Measurements from ENCODE around the gene KRT76. TPM values are rescaled to one million over a fixed set of nuclear protein-coding genes. Genes with fewer than 3 reads are reported as not detected.
"Not testable (repeated sequence)": the region's sequence is repeated elsewhere in the genome, so short reads cannot be mapped to it uniquely, and the experiment has no call there.

Gene KRT76
- total RNA-seq, 1 experiment from 2014 or later: not detected

DNA sequence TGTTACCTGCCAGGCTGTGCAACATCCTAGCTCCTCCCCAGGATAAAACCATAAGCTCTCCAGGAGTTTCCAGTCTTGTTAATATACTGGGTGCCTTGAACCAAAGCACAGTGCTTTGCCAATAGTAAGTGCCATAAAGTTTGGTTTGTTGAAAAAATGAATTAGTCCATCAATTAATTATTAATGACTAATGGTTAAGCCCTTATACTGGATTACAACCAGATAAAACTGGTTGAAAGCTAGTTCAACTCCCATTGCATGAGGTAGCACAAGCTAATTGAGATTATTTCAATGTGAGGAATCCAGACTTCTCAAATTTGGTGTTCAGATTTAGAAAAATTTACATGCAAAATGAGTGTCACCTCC lies 20.4 kb upstream of the KRT76 start:
- no peak for DNase-seq (ENCODE audit: low spot score)

DNA sequence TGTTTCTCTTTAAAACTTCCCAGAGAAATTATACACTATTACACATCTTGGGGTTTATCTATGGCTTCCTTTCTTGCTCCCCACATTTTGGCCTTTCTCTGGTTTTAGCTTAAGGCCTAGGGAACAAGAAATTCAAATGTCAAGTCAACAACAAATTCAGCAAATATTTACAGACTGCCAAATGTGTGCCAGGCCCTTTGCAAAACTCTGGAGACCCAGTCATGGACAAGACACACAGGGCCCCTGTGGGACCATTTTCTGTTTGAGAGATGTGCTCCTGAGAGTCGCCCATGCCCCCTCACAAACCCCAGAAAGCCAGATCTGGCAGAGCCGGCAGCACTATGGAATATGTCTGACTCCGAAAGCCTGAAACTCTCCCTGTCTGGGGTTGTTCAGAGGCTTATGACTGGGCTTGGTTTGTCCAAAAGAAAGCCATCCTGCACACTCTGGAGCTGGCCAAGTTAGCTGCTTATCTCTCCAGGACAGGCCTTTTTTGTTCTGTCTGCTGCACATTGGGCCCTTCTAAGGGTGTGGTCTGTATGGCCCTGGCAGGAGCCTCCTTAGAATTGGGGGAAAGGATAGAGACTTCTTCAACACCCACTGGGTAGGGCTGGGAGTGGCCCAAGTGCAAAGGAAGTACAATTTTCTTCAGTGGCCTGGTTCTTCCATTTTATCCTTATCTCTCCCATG lies 19.8 kb upstream of the KRT76 start:
- no peak for DNase-seq (ENCODE audit: low spot score)

DNA sequence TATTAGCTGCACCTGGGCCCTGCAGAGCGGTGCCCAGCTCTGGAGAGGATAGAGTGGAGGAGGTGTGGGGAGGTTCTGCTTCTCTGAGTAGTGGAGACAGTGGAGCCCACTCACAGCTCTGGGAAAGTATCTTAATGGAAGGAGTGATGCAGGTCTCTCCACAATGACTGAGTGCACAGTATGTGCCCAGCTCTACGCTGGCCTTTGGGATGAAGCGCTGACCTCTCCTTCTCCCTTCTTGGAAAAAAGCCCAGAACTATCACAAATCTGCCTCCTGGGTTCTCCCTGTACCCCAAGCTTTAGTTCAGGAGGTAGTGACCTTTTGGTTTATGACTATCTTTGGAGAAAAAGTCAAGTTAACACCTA lies 19.3 kb upstream of the KRT76 start:
- DNase-seq (ENCODE audit: low spot score): no peak

DNA sequence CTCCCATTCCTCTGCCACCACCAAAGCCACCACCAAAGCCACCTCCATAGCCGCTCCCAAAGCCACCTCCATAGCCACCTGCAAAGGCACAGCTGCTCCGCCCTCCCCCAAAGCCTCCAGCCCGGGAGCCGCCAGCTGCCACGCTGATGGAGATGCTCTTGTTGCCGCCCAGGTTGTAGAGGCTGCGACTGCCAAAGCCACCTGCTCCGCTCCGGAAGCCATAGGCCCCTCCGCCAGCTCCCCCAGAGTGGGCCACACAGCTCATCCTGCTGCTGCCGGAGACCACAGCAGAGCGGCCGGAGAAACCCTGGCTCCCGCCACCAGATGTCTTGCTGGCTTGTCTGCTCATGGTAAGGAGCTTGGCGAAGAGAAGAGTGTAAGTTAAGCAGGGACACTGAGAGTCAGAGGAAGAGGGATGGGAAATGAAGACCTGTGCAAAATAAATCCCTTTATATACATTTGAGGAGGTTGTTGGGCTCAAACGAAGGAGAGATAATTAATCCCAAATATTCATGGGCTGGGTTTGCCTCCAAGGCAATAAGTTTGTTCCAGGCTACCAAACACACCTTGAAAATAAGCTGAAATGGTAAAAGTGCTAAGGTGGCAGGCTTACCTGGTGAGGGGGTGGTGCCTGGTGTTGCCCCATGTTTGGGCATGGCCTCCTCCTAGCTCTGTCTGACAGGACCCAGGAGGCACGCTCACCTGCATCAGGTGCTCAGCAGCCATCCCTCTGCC lies 18.7 kb upstream of the KRT76 start, which contains the start of gene KRT3:
Gene KRT3 (minus strand): TSS at position 424 of the 735 bp plus-strand sequence. CDS start 75 bp downstream, at position 349.
- DNase-seq (ENCODE audit: low spot score): no peak

DNA sequence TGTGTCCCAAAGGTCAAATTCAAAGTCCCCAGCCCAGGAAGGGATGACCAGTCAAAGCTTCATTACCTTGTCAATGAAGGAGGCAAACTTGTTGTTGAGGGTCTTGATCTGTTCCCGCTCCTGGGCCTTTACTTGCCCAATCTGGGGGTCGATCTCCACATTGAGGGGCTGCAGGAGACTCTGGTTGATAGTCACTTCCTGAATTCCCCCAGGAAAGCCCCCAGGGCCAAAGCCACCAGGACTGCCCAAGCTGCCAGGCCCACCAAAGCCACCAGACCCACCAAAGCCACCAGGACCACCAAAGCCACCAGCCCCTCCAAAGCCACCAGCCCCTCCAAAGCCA lies 18.2 kb upstream of the KRT76 start:
- DNase-seq (ENCODE audit: low spot score): not testable (repeated sequence)

DNA sequence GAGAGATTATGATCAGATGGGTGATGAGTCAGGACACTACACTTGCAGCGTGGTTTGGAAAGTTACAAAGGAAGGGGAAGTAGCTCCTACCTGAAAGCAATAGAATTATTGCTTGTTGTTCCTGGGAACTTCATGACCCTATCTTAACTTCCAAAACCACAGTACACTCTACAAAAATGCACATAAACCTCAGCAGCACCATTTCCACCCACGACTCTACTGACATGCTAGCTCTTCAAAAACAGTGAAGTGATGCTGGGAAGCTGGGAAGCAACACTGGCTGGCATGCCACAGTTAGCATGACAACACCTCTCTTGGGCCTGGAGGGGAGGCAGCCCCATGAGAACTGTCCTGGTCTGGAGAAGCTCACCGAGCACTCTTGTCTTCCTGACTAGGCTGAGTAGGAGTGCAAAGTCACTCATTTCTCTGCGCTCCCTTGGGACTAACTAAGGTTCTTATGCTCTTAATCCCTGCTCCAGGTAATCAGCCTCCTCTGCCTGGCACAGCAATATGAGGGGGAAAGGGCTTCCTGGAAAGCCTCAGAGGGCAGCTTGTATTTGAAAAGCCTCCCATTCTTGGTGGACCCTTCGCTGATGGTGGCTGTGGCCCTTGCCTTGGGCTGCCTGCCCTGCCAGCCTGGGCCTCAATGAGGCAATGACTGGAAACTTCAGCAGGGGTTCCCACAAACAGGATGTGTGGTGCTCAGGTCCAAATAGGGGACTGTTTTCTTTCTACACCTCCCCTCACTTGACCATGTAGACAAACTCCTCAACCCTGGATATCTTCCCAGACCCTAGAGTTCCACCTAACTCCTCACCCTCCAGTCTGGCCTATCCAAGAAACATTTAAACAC lies 17.6 kb upstream of the KRT76 start:
- DNase-seq (ENCODE audit: low spot score): no peak

DNA sequence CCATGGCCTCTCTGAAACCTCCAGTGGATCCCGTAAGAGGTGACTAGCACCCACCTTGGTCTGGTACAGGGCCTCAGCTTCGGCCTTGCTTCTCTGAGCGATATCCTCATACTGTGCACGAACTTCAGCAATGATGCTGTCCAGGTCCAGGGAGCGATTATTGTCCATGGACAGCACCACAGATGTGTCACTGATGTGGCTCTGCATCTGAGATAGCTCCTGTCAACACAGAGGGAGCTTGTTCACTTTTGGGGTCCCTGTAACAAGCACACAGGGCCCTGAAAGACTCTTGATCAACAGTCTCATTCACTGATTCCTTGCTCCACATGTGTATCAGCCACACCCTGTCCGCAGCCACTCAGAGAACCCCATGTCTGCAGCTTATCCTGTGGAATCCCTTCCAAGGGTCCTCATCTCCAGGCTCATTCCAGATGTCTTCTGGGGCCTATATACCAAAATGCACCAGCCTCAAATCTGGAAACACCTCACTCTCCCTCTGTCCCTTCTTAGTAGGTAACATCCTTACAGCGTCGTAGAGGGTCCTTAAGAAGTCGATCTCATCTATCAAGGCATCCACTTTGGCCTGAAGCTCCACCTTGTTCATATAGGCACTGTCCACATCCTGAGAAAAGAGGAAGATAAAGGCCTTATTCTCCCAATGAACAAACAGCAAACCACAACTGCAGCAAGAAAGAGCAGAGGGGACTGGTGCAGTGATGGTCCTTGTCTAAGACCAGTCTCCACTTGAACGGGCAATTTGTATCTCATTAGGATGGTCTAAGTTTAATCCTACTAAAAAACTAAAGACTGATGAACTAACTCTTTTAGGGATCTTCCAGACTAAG lies 15.3 kb upstream of the KRT76 start:
- no peak for DNase-seq (ENCODE audit: low spot score)

DNA sequence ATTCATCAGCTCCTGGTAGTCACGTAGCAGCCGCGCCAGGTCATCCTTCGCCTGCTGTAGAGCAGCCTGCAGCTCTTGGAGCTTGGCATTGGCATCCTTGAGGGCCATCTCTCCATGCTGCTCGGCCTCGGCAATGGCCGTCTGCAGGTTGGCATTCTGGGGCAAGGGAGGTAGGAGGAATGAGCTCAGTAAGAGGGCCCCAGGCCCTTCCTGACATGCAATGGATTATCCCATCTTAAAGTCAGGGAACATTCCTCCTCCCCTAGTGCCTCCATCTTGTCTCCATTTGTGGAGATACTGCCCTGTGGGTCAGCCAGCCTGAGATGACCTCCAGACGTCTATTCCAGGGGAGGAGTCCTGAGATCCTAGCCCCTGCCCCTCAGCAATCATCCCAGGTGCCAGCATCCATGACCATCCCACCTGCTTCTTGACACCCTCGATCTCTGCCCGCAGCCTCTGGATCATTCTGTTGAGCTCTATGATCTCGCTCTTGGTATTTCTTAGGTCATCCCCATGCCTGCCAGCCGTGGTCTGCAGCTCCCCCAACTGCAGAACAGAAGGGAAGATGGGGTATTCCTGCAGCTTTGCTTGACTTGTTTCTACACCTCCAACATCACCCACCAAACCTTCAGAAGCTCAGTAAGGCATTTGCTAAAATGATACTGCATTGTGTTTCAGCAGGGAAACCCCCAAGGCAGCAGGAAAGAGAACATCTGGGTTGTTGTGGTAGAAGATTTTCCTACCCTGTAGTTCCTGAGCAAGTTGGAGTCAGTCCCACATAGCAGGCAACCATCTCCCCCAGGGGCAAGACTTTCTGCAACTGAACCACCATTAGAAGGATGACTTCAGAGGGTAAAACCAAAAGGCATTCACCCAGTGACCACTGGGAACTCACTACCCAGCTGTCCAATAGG lies 14.4 kb upstream of the KRT76 start:
- DNase-seq (ENCODE audit: low spot score): no peak

DNA sequence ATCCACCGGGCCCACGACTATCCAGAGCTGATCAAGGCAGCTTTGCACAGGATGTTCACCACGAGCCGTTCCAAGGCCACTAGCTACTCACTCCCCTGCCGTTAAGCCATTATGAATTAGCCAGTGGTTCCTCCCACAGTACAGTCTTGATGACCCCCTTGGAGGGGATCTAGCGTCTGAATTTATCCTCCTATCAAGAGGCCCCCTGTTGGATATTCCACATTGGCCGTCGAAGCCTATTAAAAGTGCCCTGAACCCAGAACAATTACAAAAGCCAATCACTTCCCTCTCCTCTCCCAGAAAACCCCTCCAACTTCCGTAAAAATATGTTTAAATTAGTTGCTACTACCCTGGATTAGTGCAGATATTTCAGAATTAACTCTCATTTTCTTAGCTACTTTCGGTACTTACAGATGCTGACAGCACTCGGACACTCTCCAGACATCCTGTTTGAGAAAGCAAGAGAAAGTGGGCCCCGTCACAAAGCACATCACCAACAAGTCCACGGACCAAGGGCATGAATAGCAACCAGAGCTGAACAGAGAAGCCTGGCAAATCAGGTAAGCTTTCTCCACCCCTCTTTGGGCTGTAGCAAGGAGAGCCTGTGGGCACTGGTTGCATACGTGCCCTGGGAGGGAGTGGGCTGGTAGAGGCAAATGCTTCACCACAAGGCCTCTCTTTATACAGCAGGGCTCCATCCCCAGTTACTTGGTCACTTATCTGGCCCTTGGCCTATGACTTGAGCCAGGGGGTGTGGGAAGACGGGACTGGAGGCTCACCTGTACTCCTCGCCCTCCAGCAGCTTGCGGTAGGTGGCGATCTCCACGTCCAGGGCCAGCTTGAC lies 13.5 kb upstream of the KRT76 start:
- no peak for DNase-seq (ENCODE audit: low spot score)

DNA sequence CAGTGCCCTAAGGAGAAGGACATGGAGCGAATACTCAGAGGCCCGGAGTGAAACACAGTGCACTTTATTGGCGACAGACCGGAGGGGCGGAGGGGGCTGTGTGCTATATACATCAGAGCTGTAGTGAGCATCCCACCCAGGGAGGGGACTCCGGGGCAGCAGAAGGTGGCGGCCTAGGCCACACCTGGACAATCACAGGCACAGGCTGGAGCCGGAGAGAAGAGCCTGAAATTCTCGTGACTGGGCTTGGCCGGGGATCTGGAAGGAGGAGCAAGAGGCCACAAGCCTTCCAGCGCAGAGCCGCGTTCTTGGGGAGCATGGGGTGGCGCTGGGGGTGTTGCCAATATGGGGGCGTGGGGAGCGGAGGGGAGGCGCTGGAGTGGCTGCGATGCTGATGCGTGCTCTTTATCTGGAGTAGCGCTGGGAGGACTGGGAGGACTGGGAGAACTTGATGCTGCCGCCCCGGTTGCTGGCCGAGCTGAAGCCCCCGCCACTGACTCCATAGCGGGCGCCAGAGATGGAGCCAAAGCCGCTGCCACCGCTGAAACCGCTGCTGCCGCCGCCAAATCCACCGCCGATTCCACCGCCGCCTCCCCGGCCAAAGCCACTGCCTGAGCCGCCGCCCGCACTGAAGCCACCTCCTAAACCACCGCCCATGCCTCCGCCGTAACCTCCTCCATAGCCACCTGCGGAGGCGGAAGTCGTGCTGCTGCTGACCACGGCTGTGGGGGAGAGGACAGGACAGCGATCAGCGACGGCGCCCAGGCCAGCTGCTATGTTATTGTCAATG lies 12.7 kb upstream of the KRT76 start:
- DNase-seq (ENCODE audit: low spot score): no peak

DNA sequence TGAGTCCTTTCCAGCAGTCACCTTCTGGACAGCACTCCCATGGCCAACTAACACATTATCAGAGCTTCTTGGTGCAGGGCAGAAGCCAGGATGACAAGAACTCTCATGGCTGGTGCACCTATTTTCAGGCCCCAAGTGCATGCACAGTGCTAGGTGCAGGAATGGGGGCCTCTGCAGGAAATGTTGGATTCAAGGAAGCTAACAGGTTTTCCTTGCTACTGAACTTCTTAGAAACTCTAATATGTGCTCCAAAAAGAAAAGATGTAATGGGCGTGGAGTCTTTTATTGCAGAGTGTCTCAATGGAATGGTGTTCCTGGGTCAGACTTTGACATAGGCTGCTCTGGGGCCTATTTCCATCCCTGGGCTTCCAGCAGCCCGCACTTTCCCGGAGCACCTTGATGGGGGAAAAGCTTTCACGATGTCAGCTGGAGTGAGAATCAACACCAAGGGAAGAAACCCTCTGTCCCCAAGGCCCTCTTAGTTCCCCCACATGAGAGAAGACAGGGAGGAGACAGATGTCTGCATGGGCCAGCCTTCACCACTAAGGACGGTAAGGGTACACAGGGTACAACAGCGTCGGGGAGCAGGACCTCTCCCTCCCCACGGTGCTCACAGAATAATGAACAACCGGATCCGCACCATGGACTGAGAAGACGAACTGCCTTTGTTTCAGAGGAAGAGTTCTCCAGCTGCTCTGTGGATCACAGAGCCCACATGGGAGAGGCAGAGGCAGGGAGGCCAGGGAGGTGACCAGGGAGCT lies 11.9 kb upstream of the KRT76 start:
- no peak for DNase-seq (ENCODE audit: low spot score)

DNA sequence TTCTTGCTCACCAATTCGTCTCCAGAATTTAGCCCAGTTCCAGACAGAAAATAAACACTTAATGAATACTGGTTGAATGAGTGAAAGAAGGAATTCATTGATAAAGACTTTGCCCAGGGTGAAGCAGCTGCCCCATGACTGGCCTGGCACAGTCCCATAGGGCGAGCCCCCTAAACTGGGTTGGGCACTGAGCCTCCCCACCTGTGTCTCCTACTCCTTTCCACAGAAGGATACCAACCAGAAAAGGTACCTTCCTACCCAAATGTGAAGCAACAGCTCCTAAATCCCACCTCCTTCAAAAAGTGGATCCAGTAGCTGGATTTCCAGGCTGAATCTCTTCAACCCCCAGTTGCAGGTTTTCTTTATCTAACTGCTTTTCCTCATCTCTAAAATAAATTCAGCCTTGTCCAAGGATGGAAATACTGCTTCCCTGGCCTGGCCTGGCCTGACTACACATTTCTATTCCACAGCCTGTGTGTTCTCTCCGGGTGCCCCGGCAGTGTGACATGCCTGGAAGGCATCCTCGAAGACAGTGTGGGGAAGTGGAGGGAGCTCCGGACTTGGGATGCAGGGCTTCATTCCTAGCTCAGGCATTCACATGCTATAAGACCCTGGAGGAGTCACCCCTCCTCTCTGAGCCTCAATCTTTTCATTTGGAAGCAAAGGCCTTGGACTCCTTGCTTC lies 11.2 kb upstream of the KRT76 start:
- DNase-seq (ENCODE audit: low spot score): no peak

DNA sequence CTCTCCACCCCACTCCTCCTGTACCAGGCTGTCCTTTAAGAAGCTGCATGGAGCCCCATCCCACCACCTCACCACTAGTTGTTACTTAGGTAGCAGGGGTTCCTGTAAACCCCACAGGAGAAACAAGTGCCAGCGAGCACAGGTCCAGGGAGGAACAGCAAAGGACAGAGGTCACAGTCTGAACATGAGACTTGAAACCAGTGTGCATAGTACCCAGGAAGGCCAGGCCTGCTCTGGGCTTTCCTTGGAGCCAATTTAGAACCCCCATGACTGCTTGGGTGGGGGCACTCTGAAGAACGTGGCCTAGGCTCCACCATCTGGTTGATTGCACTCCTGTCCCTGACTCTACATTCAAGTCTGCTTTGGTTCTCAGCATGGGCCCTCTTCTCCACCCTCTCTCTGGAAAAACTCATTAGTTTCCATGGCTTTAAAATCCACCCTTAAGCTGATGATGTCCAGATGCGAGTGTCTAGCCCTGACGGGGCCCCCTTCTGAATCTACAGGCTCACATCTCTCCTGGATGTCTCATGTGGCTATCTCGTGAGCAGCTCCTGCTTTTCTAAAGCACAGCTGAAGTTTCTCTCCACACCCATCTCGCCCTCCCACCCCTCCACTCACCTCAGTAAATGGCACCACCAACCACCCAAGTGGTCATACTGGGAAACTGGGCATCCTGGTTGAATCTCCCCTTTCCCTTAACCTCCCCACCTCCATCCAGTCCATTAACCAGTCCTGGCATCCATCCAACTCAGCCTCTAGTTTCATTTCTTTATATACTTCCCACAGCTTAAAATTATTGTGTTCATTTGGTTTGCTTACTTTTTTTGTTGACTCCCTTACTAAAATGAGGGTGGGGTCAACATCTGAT lies 10.4 kb upstream of the KRT76 start:
- DNase-seq (ENCODE audit: low spot score): no peak

DNA sequence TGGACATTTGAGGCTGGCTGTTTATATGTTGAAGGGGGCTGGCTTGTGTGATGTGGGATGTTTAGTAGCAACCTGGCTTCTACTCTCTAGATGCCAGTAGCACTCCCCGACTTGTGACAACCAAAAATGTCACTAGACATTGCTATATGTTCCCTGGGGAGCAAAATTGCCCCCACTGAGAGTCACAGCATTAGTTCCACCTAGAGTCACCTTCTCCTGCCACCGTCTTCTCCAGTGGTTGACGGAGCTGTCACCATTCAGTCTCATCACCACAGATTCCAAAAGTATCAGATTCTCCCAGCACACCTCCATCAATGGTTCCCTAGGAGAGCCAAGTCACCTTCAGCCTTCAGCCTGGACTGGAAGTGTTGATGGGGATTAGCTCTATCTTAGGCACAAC lies 7.8 kb upstream of the KRT76 start:
- DNase-seq (ENCODE audit: low spot score): no peak

DNA sequence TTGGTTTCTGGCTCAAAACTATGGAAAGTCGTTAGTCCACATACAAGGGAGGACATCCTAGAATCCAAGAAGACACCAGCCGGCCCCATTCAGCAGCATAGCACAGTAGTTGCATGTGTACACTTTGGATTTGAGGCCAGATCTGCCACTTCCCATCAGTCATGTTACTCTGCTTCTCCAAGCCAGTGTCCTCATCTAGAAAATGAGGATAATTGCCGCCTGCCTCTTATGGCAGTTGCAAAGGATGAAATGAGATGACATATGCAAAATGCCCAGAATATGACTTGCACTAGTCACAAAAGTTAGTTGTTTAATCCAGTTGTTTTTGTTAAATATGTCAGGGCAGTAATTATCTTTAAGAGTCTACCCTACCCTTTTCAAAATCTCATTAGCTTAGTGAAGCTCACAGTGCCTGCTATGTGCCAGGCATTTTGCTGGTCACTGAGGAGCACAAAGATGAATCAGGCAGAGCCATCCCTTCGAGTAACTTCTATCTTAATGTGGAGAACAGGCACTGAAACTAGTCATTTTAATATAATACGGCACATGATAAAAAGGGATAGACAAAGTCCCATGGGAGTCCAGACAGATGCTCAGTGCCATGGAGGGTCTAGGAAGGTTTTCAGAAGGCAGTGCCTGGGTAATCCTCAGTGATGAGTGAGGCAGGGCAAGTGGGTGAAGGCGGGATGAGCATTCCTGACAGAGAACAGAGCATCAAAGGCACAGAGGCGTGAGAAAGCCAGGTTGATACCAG lies 6.6 kb upstream of the KRT76 start:
- DNase-seq (ENCODE audit: low spot score): no peak

DNA sequence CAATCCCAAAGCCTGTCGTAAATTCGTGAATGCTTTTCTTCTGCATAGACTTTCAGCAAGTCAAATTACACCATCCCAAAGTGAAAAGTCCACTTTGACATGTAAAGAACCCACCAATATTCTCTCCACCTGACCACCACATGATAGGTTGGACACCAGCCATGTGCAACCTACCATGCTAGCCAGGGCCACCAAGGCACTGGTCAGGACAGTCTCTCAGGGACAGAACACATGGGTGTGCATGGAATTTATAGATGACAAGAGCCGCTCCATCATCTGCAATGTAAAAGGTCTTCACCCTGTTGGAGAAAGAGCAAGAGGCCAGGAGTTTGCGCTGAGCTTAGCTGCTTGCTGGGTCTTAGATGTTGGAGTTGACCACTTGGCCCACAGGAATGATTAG lies 5.4 kb upstream of the KRT76 start:
- DNase-seq (ENCODE audit: low spot score): no peak

Data from HT-29 (cell line).